ENCODE data around the gene USP37.

GRCh38 chr2:218474527-218474926 lies 93.6 kb downstream of the USP37 start:
- no peak for TF ChIP-seq CTCF (IDR thresholded peaks at IDR 0.05; ENCODE audit: insufficient read depth, low read length)
- TF ChIP-seq POLR2AphosphoS5 (IDR thresholded peaks at IDR 0.05; ENCODE audit: low read depth): no peak
- TF ChIP-seq SPI1 (IDR thresholded peaks at IDR 0.05; ENCODE audit: borderline replicate concordance, low read depth): no peak
- TF ChIP-seq GABPA (IDR thresholded peaks at IDR 0.05; ENCODE audit: low read depth): no peak

Data from HL-60 (cell line).